Upper lobe of left lung (tissue), 4 donors: ENCODE data around the gene C16orf92.

Experiments
- CTCF ChIP-seq, 6 experiments: fragments of 450-650 bp in 4 of 6; fragments of 200-600 bp in 2 of 6; sonication (generic) in 2 of 6; IDR thresholded peaks; one replicate each; pipeline ENCODE4 v1.5.1; 2016 to 2019; ENCODE audit warnings: antibody characterized with exemption in 6 of 6
- EP300 ChIP-seq, 4 donors: sonication (generic); formaldehyde crosslinking; IDR thresholded peaks; one replicate each; pipeline ENCODE4 v1.5.1; 2017; ENCODE audit warnings: antibody characterized with exemption in 4 of 4, control low read depth in 2 of 4
- POLR2A ChIP-seq, 4 donors: fragments of 450-650 bp; IDR thresholded peaks; one replicate each; pipeline ENCODE4 v1.5.1; 2016 to 2017; ENCODE audit warnings: antibody characterized with exemption in 4 of 4, mild to moderate bottlenecking in 2 of 4
- POLR2AphosphoS5 ChIP-seq, 2 donors: sonication (generic); formaldehyde crosslinking; IDR thresholded peaks; one replicate each; pipeline ENCODE4 v1.5.1; 2017; ENCODE audit warnings: antibody characterized with exemption in 2 of 2

DNA sequence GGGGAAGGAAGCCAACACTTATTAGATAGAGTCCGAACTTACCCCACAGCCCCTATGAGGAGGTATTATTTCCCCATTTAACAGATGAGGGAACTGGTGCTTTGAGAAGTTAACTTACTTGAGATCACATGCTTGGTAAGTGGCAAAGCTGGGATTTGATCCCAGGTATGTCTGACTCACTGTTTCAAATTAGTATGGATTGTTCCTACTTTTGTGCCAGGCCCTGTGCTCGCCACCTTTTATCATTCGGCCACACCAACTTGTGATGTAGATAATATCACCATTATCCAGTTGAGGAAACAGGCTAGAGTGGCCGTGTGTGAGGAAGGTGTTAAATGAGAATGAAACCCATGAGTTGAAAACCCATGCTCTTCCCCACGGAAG lies 38.2 kb upstream of the C16orf92 start:
- TF ChIP-seq EP300 (IDR thresholded peaks at IDR 0.05) (no peak), POLR2AphosphoS5 (IDR thresholded peaks at IDR 0.05) (no peak), CTCF (IDR thresholded peaks at IDR 0.05) (no peak), POLR2A (IDR thresholded peaks at IDR 0.05) (no peak)
